Nephron progenitor cell (in vitro differentiated cells): ENCODE measurements around the gene EFHD1.
A peak's percentile ranks its signal among the peaks of the same experiment; 100 is the strongest.

Experiments
- DNase-seq: peaks from one replicate; pipeline ENCODE4 v3.0.0; 2021
- H3K27ac Mint-ChIP-seq: 2 replicates; pipeline ENCODE4 v1.8.0; 2021; ENCODE audit warnings: mild to moderate bottlenecking, moderate library complexity, mixed read lengths
- H3K27me3 Mint-ChIP-seq: 2 replicates; pipeline ENCODE4 v1.8.0; 2021; ENCODE audit warnings: mild to moderate bottlenecking, low read depth, mixed read lengths; ENCODE audit not compliant: poor library complexity
- H3K36me3 Mint-ChIP-seq: 2 replicates; pipeline ENCODE4 v1.8.0; 2021; ENCODE audit warnings: low read depth, mixed read lengths
- H3K4me1 Mint-ChIP-seq: 2 replicates; pipeline ENCODE4 v1.8.0; 2021; ENCODE audit warnings: mixed read lengths
- H3K4me3 Mint-ChIP-seq: 2 replicates; pipeline ENCODE4 v1.8.0; 2021; ENCODE audit warnings: mild to moderate bottlenecking, moderate library complexity, mixed read lengths
- H3K9me3 Mint-ChIP-seq: 2 replicates; pipeline ENCODE4 v1.8.0; 2021; ENCODE audit warnings: mild to moderate bottlenecking, moderate library complexity, mixed read lengths
- CTCF ChIP-seq: fragments of 200-600 bp; sonication (generic); IDR thresholded peaks from 2 replicates; pipeline ENCODE4 v1.5.0; 2021; ENCODE audit warnings: antibody characterized with exemption

The EFHD1 gene

GRCh38 chr2:232649033-232649432 is 15.6 kb downstream of the EFHD1 start:
- Mint-ChIP-seq H3K4me1 (peaks cover 66% of the 10 kb centered on the region), H3K27me3 (no peaks in the 10 kb centered on the region), H3K9me3 (no peaks in the 10 kb centered on the region), H3K27ac (peak overlapping the region; percentile 68), H3K36me3 (no peaks in the 10 kb centered on the region), H3K4me3 (no peak overlapping the region)
- TF ChIP-seq CTCF: no peak
- DNase-seq: no peak

DNA sequence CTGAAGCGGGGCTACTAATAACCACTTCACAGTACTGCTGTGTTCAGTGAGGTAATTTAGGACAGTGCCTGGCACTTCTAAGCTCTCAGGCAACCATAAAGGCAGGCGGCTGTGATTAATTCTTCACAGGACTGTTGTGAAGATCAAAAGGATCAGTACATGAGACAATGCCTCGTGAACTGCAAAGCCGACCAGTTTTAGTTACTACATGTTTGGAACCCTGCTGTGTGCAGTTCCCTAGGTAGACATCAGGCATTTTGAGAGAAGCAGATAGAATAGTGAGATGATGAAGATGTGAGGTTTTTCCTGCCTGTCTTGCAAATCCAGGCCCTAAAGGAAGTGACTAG is 19.1 kb downstream of the EFHD1 start:
- TF ChIP-seq CTCF: no peak
- Mint-ChIP-seq H3K4me1 (peaks cover 56% of the 10 kb centered on the region), H3K4me3 (peak overlapping the region; percentile 21), H3K27ac (peak overlapping the region; percentile 64), H3K36me3 (no peaks in the 10 kb centered on the region), H3K27me3 (no peaks in the 10 kb centered on the region), H3K9me3 (no peaks in the 10 kb centered on the region)
- DNase-seq: no peak

DNA sequence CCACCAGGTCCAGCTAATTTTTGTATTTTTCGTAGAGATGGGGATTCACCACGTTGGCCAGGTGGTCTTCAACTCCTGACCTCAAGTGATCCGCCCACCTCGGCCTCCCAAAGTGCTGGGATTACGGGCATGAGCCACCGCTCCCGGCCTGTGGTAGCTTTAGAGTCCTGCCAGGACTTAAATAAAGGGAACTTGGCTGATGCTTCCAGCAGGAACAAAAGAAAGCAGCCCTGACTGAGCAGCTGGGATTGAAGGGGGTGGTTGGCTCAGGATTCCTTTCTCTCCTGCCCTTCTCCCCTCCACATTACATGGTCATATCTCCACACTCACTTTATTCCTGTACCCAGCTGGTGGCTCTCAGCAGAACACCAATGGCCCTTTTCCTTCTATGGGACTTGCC is 20.0 kb downstream of the EFHD1 start:
- Mint-ChIP-seq H3K9me3 (no peaks in the 10 kb centered on the region), H3K36me3 (no peaks in the 10 kb centered on the region), H3K27me3 (no peaks in the 10 kb centered on the region), H3K4me3 (no peak overlapping the region), H3K27ac (no peak overlapping the region), H3K4me1 (peaks cover 48% of the 10 kb centered on the region)
- DNase-seq: no peak
- no peak for TF ChIP-seq CTCF

- no peak for TF ChIP-seq CTCF
- Mint-ChIP-seq H3K4me1 (peaks cover 32% of the 10 kb centered on the region), H3K9me3 (no peaks in the 10 kb centered on the region), H3K27ac (peak overlapping the region; percentile 73), H3K27me3 (no peaks in the 10 kb centered on the region), H3K36me3 (peaks cover 10% of the 10 kb centered on the region), H3K4me3 (no peak overlapping the region)
- no peak for DNase-seq
These were observed 22.0 kb downstream of the EFHD1 start for GRCh38 chr2:232655392-232655791.

DNA sequence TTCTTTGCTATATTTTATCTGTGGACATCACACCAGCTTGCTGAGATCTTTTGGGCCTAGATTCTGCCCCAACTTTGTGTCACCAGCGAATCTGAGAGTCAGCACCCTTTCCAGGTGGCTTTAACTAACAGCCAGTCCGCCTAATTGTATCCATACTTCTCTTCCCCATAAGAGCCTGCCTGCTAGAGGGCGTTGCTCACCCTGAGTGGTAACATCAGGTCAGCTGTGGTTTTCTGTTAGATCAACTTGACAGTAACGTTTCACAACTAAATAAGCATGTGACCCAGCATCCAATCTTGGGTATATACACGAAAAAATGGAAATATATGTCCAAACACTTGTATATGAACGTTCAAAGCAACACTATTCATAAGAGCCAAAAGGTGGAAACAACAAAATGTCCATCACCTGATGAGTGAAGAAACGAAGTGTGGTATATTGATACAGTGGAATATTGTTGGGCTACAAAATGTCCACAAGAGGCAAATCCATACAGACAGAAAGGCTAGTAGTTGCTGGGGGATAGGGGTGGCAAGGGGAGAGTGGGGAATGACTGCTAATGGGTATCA is 24.9 kb downstream of the EFHD1 start:
- Mint-ChIP-seq H3K9me3 (no peaks in the 10 kb centered on the region), H3K27ac (peak overlapping the region; percentile 68), H3K4me3 (no peak overlapping the region), H3K36me3 (peaks cover 23% of the 10 kb centered on the region), H3K4me1 (peaks cover 19% of the 10 kb centered on the region), H3K27me3 (no peaks in the 10 kb centered on the region)
- no peak for DNase-seq
- no peak for TF ChIP-seq CTCF

GRCh38 chr2:232659359-232659758 is 26.0 kb downstream of the EFHD1 start:
- Mint-ChIP-seq H3K27ac (no peak overlapping the region), H3K9me3 (no peaks in the 10 kb centered on the region), H3K36me3 (peaks cover 23% of the 10 kb centered on the region), H3K27me3 (no peaks in the 10 kb centered on the region), H3K4me1 (peaks cover 19% of the 10 kb centered on the region), H3K4me3 (no peak overlapping the region)
- no peak for TF ChIP-seq CTCF
- DNase-seq: no peak
